Stimulated activated CD8-positive, alpha-beta memory T cell treated with anti-CD3 and anti-CD28 coated beads, Interleukin-7, amount 100 ng/mL, for 1 hour (primary cell): ENCODE results near the gene TSFM.
"Not testable (repeated sequence)": the region's sequence is repeated elsewhere in the genome, so short reads cannot be mapped to it uniquely, and the experiment has no call there.

Experiments
- DNase-seq, 2 donors: peaks; one replicate each; pipeline ENCODE4 v3.0.0-alpha.2; 2020; ENCODE audit warnings: low read depth in 2 of 2

TSFM gene

DNA sequence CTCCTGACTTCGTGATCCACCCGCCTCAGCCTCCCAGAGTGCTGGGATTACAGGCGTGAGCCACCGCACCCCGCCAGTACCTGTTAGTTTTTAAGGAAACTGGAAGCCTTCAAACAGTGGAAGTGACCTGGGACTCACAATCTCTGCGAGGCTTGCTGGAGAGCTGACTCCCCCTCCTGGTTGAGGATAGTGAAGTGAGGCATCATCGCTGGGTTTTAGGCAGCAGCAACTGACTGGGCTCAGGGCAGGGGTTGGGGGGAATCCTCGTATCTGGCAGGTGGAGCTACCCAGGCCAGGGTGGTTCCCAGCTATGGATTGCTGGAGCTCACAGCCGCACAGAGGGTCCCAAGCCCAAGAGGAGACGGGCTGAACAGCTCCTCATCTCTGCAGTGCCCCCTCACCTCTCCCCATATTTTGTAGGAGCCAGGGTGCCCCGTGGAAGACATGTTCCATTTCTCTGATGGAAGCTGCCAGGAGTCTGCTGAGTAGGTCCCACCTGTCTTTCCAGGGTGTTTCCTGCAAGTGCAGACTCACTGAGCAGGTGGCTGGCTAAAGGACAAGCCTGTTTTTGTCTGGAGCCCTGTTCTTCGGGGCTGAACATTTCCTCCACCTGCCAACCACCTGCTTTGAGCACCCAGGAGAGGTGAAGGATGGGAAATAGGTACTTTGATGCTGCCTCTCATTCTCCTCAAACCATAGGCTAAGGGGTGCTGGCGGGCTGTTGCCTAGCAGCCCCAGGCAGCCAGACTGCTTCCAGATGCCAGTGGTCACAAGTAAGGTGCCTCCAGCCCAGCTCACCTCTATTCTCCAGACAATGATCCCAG, 32.8 kb downstream of the TSFM start:
- DNase-seq: no peak

- DNase-seq: no peak
Measured at GRCh38 chr12:57816001-57816854, 33.6 kb downstream of the TSFM start.

- DNase-seq: no peak
Measured at GRCh38 chr12:57816855-57817151, 34.2 kb downstream of the TSFM start.

DNA sequence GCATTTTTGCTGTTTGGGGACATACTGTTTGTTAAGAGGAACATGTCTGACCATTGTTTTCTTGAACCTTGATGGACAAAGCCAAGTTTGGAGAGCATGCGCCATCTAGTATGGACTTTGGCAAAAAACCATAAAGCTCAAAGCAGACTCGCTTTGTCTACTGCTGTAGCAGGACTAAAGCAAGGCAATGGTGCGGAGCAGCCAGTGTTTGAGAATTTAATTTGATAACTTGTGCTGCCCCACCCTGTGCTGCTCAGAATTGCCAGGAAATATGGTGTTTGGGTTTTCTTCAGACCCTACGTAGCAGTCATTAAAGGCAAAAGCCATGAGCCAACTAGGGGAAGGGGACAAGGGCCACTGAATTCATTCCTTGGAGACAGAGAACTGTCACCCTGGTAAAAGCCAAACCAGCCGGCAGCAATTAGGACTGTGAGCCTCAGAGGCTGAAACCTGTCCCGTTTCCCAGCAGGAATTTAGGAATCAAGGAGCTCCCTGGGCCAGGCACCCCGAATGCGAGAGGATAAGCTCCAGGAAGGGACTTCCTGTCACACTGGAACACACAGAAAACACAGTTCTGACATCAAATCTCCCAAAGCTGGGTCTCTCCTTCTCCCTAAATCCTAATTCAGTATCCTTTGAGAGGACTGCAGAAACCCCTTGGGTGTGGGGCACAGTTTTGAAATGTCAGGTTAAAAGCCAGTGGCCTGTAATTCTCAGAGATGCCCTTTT, 34.8 kb downstream of the TSFM start:
- no peak for DNase-seq

DNA sequence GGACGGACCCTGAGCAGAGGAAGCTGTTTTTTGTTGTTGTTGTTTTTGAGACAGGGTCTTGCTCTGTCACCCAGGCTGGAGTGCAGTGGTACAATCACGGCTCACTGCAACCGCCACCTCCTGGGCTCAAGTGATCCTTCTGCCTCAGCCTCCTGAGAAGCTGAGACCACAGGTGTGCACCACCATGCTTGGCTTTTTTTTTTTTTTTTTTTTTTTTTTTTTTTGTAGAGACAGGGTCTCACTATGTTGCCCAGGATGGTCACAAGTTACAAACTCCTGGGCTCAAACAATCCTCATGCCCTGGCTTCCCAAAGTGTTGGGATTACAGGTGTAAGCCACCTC, 35.4 kb downstream of the TSFM start:
- not testable (repeated sequence) for DNase-seq

- DNase-seq: not testable (repeated sequence)
Measured at GRCh38 chr12:57820119-57820518, 37.5 kb downstream of the TSFM start.

GRCh38 chr12:57821015-57821414, 38.4 kb downstream of the TSFM start:
- not testable (repeated sequence) for DNase-seq

- no peak for DNase-seq
Measured at GRCh38 chr12:57821474-57822214, 39.1 kb downstream of the TSFM start.

GRCh38 chr12:57822392-57823130, 40.0 kb downstream of the TSFM start:
- DNase-seq: no peak

DNA sequence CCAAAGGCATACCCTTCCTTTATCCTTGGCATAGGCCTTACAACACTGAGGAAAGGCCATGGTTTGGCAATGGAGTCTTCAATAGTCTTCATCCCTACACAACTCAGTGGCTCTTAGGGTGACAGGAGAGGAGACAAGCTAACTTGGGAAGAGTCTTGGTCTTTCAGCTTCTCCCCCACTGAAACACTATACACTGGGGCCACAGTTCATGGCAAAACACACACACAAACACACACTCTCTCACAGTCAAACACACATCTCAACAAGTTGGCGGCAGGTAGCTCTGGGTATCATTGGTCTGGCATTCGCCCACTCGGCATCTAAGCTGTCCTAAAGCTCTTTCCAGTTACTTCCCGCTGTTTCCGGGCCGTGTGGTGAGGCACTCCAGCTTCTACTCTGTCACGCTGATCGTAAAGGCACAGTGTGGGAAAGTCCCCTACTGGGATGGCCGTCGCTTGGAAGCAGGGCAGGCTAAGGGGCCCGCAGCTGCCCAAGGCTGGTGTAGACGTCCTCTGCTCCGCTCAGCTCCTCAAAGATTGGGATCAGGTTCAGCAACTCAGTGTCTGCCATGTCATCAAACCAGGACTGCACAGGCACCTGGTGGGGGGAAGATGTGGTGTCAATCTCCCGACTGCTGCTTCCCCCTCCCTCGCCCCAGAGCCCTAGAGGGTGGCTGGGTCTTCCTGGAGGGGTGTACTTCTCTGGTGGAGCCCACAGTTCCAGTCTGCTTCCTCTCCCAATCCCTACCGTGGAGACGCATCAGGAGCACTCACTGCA, 40.7 kb downstream of the TSFM start:
- no peak for DNase-seq

DNA sequence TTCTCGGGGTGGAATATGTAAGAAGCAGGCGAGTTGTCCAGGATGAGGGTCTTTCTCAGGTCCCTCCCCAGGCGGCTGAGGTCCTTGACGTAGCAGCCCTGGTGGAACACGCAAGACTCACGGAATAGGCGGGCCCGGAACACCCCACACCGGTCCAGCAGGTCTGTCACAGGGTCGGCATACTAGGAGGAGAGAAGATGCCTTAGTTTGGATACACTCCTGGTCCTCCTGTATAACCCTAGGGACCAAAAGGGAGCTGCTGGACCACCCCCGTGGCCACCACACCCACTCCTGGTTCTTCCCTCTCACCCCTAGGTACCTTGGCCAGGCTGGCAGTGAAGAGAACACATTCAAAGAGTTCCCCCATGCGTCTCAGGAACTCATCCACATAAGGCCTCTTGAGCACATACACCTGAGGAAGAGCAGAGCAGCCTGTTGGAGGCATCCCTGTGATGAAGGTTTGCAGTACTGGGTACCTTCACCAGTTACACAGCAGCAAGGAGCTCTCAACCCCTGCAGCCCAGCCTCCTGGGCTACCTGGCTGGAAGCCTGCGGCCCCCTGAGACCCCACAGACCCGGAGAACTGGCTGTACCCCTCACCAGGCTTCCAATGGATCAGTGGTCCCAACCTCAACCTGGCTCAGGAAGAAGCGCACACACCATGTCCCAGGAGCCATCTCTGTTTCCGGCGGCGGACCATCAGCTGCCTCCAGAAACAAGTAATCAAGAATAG, 41.5 kb downstream of the TSFM start:
- DNase-seq: no peak

DNA sequence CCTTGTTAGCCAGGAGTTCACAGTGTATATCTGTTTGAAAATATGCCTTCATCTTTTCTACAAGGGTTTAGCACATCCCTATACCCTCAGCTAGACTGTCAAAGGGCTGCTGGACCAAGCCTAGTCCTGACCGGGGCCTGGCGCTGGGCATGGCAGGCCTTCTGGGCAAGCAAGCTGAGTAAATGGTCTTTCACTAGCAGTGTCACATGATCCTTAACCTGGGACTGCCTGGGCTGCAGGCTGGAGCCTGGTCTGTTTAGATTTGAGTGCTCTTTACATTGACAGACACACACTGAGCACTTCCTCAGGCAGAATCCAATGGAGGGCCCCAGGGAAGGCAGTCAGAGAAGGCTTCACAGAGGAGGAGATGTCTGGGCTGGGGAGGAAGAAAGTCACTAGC, 42.9 kb downstream of the TSFM start:
- DNase-seq: no peak

- DNase-seq: no peak
Measured at GRCh38 chr12:57826400-57826799, 43.8 kb downstream of the TSFM start.

GRCh38 chr12:57826966-57827365, 44.4 kb downstream of the TSFM start:
- no peak for DNase-seq

DNA sequence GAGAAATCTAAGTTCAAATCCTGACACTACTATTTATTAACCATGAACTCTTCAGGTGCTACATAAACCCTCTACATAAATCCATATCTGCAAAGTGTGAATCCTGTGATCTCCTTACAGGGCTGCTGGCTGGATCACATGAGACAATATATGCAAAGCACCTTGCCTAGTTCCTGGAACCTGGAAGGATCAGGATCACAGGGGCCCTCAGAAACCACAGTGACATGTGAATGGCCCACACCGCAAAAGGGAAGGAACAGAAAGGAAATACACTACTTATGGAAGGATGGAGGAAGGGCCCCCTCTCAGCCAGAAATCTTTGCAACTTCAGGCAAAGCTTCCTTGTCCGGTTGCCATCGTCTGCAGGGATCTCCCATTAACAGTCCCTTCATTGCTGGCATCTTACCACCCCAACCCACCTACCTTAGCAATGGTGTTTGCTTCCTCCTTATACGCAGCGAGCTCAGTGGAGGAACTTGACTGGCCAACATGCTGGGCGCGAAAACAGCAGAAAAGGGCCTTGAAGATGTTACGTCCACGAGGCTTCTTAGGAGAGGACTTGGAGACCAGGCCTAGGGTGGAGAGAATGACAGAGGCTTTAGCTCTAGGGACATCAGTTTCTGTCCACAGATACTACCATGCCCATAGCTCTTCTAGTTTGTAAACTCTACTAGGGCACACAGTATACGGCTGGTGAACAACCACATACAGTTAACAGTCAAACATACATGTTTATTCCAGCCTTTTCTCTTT, 46.6 kb downstream of the TSFM start:
- DNase-seq: no peak

GRCh38 chr12:57830393-57830792, 47.8 kb downstream of the TSFM start:
- no peak for DNase-seq

DNA sequence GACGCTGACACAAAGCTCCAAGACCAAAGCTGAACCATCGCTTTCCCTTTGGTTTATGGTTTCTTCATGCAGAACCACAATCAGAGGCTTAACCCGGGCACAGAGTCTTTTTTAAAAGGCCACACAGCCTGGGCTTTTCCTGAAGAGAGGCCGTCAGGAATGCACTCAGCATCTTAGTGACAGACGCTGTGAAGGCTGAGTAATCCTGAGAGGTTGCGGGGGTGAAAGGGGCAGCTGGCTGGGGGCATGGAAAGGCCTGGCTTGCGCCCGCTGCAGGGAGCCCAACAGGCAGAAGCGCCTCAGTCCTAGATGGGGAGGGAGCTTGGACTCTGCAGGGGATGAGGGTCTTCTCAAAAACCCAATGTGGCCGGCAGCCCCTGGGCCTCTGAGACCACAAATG, 50.4 kb downstream of the TSFM start:
- no peak for DNase-seq

DNA sequence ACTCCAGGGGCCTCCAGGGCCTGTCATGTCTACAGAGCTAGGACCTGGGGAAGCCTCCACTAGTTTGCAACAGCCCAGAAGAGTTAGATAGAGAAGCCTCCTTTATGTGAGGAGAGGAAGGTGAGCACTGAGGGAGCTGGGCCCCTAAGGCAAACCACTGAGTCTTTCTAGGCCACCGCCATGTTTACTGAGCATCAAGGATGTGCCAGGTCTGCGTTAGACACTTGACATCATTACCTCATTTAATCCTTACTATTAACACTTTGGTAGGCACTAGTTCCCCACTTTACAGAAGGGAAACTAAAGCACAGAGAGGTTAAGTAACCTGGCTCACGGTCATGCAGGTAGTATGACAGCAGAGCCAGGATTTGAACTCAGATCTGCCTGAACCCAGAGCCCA, 51.1 kb downstream of the TSFM start:
- DNase-seq: no peak
